22Rv1 (cell line): ENCODE measurements around the gene XXYLT1.

Source experiments
- CTCF ChIP-seq: fragments of 450-650 bp; IDR thresholded peaks from 2 replicates; pipeline ENCODE4 v1.5.1; 2017; ENCODE audit warnings: mild to moderate bottlenecking
- ZFX ChIP-seq: fragments of 450-650 bp; IDR thresholded peaks from 2 replicates; pipeline ENCODE4 v1.6.1; 2017; ENCODE audit warnings: antibody characterized with exemption, borderline replicate concordance

- TF ChIP-seq CTCF (no peak), ZFX (no peak)
Measured at GRCh38 chr3:195126056-195126605, 144.8 kb downstream of the XXYLT1 start.
